Smooth muscle cell (in vitro differentiated cells): ENCODE data around the gene ITPR2. TPM values are rescaled to one million over a fixed set of nuclear protein-coding genes. Genes with fewer than 3 reads are reported as not detected.
"Not testable (repeated sequence)": the region's sequence is repeated elsewhere in the genome, so short reads cannot be mapped to it uniquely, and the experiment has no call there.

ENCODE experiments used
- DNase-seq: peaks from one replicate; lab custom pipeline; 2025; ENCODE audit not compliant: unreplicated experiment; lab: John Stamatoyannopoulos, UW
- H2AFZ ChIP-seq: fragments of 200-600 bp; sonication (generic); 2 replicates; pipeline ENCODE4 v1.6.0; 2016; ENCODE audit warnings: antibody characterized with exemption, low read depth, mild to moderate bottlenecking
- H3F3A ChIP-seq: fragments of 200-600 bp; sonication (generic); 2 replicates; pipeline ENCODE4 v1.6.0; 2017; ENCODE audit warnings: antibody characterized with exemption, low read depth
- H3K27ac ChIP-seq: fragments of 200-600 bp; sonication (generic); 2 replicates; pipeline ENCODE4 v1.5.1; 2016; ENCODE audit warnings: low read depth, mild to moderate bottlenecking
- H3K27me3 ChIP-seq: fragments of 200-600 bp; sonication (generic); 2 replicates; pipeline ENCODE4 v1.6.1; 2016; ENCODE audit warnings: low read depth, mild to moderate bottlenecking
- H3K36me3 ChIP-seq: fragments of 200-600 bp; sonication (generic); 2 replicates; pipeline ENCODE4 v1.5.1; 2016; ENCODE audit warnings: low read depth
- H3K4me1 ChIP-seq: fragments of 200-600 bp; sonication (generic); 2 replicates; pipeline ENCODE4 v1.5.1; 2016; ENCODE audit warnings: low read depth
- H3K4me2 ChIP-seq: fragments of 200-600 bp; sonication (generic); 2 replicates; pipeline ENCODE4 v1.6.0; 2016; ENCODE audit warnings: mild to moderate bottlenecking
- H3K4me3 ChIP-seq: fragments of 200-600 bp; sonication (generic); 2 replicates; pipeline ENCODE4 v1.5.1; 2016; ENCODE audit warnings: mild to moderate bottlenecking
- H3K79me2 ChIP-seq: fragments of 200-600 bp; sonication (generic); 2 replicates; pipeline ENCODE4 v1.6.0; 2016; ENCODE audit warnings: low read depth, mild to moderate bottlenecking
- H3K9ac ChIP-seq: fragments of 200-600 bp; sonication (generic); 2 replicates; pipeline ENCODE4 v1.6.0; 2016; ENCODE audit warnings: low read depth
- H3K9me3 ChIP-seq: fragments of 200-600 bp; sonication (generic); replicated peaks from 2 replicates; pipeline ENCODE4 v1.5.1; 2016; ENCODE audit warnings: low read depth
- H4K20me1 ChIP-seq: fragments of 200-600 bp; sonication (generic); 2 replicates; pipeline ENCODE4 v1.6.0; 2016; ENCODE audit warnings: low read depth
- CTCF ChIP-seq: fragments of 200-600 bp; sonication (generic); IDR thresholded peaks from 2 replicates; pipeline ENCODE4 v1.5.1; 2017; ENCODE audit warnings: borderline replicate concordance, mild to moderate bottlenecking, antibody characterized with exemption; ENCODE audit not compliant: insufficient read depth, poor library complexity, severe bottlenecking
- WGBS: methylation state at CpG from one replicate; pipeline ENCODE4 v1.1.7; 2016; ENCODE audit warnings: low lambda C conversion rate; 5-methylcytosine and 5-hydroxymethylcytosine counted together
- polyA plus RNA-seq: library from polyadenylated mRNA; unstranded; fragments of >200 nt; fragmentation: Nextera tagmentation; extraction: Ambion mirVana; gene quantifications from 2 replicates; pipeline ENCODE4 v1.2.1, GENCODE V29; 2016
- total RNA-seq: library from RNA; depleted of rRNA; stranded (reverse); fragments of >200 nt; gene quantifications from 2 replicates; pipeline ENCODE4 v1.2.3, GENCODE V29; 2014

Gene ITPR2
- total and polyA plus RNA-seq, 2 experiments from 2014 or later, result 6.8 to 17.4 TPM

GRCh38 chr12:26319511-26319910 is 513.5 kb downstream of the ITPR2 start:
- Histone ChIP-seq H3F3A (peaks cover 3% of the 10 kb centered on the region), H3K79me2 (no peaks in the 10 kb centered on the region), H3K36me3 (no peaks in the 10 kb centered on the region), H3K4me2 (no peak overlapping the region), H3K4me3 (no peak overlapping the region), H3K4me1 (peaks cover 3% of the 10 kb centered on the region), H4K20me1 (no peaks in the 10 kb centered on the region), H3K9ac (peak overlapping the region; percentile 20), H3K27ac (peak overlapping the region; percentile 90), H3K27me3 (no peaks in the 10 kb centered on the region), H2AFZ (no peak overlapping the region), H3K9me3 (no peaks in the 10 kb centered on the region)
- no peak for DNase-seq
- WGBS, result 40% methylated on average over 5 of the region's 5 CpGs
- TF ChIP-seq CTCF, result no peak

GRCh38 chr12:26318661-26319068 is 514.3 kb downstream of the ITPR2 start:
- no peak for DNase-seq
- H3K36me3 ChIP-seq, result no peaks in the 10 kb centered on the region
- peak overlapping the region; percentile 90 for H3K27ac ChIP-seq
- H3K9ac ChIP-seq, result peak overlapping the region; percentile 67
- no peak overlapping the region for H2AFZ ChIP-seq
- no peak for TF ChIP-seq CTCF
- H3K9me3 ChIP-seq, result no peaks in the 10 kb centered on the region
- peaks cover 3% of the 10 kb centered on the region for H3K4me1 ChIP-seq
- H4K20me1 ChIP-seq, result no peaks in the 10 kb centered on the region
- 39% methylated on average over 5 of the region's 5 CpGs for WGBS
- no peaks in the 10 kb centered on the region for H3K79me2 ChIP-seq
- peak overlapping the region; percentile 27 for H3K4me2 ChIP-seq
- H3K27me3 ChIP-seq, result no peaks in the 10 kb centered on the region
- no peak overlapping the region for H3K4me3 ChIP-seq
- peaks cover 3% of the 10 kb centered on the region for H3F3A ChIP-seq

- Histone ChIP-seq H3K36me3 (no peaks in the 10 kb centered on the region), H3K9ac (peak overlapping the region; percentile 67), H3F3A (peaks cover 3% of the 10 kb centered on the region), H4K20me1 (no peaks in the 10 kb centered on the region), H3K79me2 (no peaks in the 10 kb centered on the region), H3K4me1 (peaks cover 3% of the 10 kb centered on the region), H3K9me3 (no peaks in the 10 kb centered on the region), H3K4me3 (no peak overlapping the region), H3K4me2 (peak overlapping the region; percentile 27), H3K27me3 (no peaks in the 10 kb centered on the region), H3K27ac (peak overlapping the region; percentile 90), H2AFZ (no peak overlapping the region)
- TF ChIP-seq CTCF, result no peak
- no peak for DNase-seq
Measured at GRCh38 chr12:26317942-26318575, 514.9 kb downstream of the ITPR2 start.

- not testable (repeated sequence) for H3F3A ChIP-seq, H4K20me1 ChIP-seq
Measured at GRCh38 chr12:26314103-26314502, 518.9 kb downstream of the ITPR2 start.

GRCh38 chr12:26310489-26310888 is 522.5 kb downstream of the ITPR2 start:
- H3K4me3 ChIP-seq, H3K9ac ChIP-seq, H3K36me3 ChIP-seq, H3K9me3 ChIP-seq, DNase-seq, H3K27me3 ChIP-seq, H3F3A ChIP-seq, H3K79me2 ChIP-seq, H2AFZ ChIP-seq, H3K4me2 ChIP-seq, H3K4me1 ChIP-seq, H3K27ac ChIP-seq, H4K20me1 ChIP-seq: not testable (repeated sequence)
- 94% methylated on average over 6 of the region's 6 CpGs for WGBS

More at GRCh38 chr12:26314103-26314502, 518.9 kb downstream of the ITPR2 start:
- H3K27me3 ChIP-seq, DNase-seq, H3K9me3 ChIP-seq, H3K4me1 ChIP-seq, H3K9ac ChIP-seq, H3K4me2 ChIP-seq, H3K79me2 ChIP-seq, H3K27ac ChIP-seq, H3K4me3 ChIP-seq, H2AFZ ChIP-seq, H3K36me3 ChIP-seq: not testable (repeated sequence)
